HL-60 (cell line): ENCODE measurements around the gene FLNC.

Source experiments
- DNase-seq, 2 experiments: peaks; one replicate each; pipeline ENCODE4 v3.0.0-alpha.2; 2010 to 2020; ENCODE audit warnings: low read depth in 1 of 2, low spot score in 1 of 2
- H3K27ac ChIP-seq: fragments of 250-450 bp; sonication (Bioruptor Pico); replicated peaks from 2 replicates; pipeline ENCODE4 v1.5.1; 2020; ENCODE audit warnings: mild to moderate bottlenecking, moderate library complexity
- H3K27me3 ChIP-seq: fragments of 250-450 bp; sonication (Bioruptor Pico); 2 replicates; pipeline ENCODE4 v1.5.1; 2021; ENCODE audit warnings: mild to moderate bottlenecking, moderate library complexity; ENCODE audit not compliant: insufficient read depth, poor library complexity, severe bottlenecking
- H3K4me3 ChIP-seq: replicated peaks from 2 replicates; pipeline ENCODE4 v1.5.1; 2011; ENCODE audit warnings: mild to moderate bottlenecking, control low read depth, low read length; ENCODE audit not compliant: insufficient read depth
- CTCF ChIP-seq: IDR thresholded peaks from one replicate; pipeline ENCODE4 v1.5.1; 2011; ENCODE audit warnings: low read length, control low read depth, inconsistent platforms; ENCODE audit not compliant: insufficient read depth
- GABPA ChIP-seq: IDR thresholded peaks from 2 replicates; pipeline ENCODE4 v1.6.1; 2012; ENCODE audit warnings: low read depth
- POLR2AphosphoS5 ChIP-seq: IDR thresholded peaks from 2 replicates; pipeline ENCODE4 v1.6.1; 2012; ENCODE audit warnings: low read depth
- REST ChIP-seq: IDR thresholded peaks from 2 replicates; pipeline ENCODE4 v1.6.1; 2012; ENCODE audit warnings: low read depth; ENCODE audit not compliant: insufficient replicate concordance
- SPI1 ChIP-seq: IDR thresholded peaks from 2 replicates; pipeline ENCODE4 v1.6.1; 2012; ENCODE audit warnings: low read depth, mild to moderate bottlenecking, borderline replicate concordance

Gene FLNC

GRCh38 chr7:128891110-128891941 is 61.1 kb downstream of the FLNC start:
- DNase-seq: no peak
- TF ChIP-seq SPI1 (no peak), CTCF (no peak), GABPA (no peak), REST (no peak), POLR2AphosphoS5 (no peak)
- Histone ChIP-seq H3K4me3 (peak overlapping the region; percentile 14; the same call in 1 of the 2 replicates), H3K27me3 (peaks cover 17% of the 10 kb centered on the region), H3K27ac (no peak overlapping the region)

- Histone ChIP-seq H3K27ac (no peak overlapping the region), H3K27me3 (peaks cover 17% of the 10 kb centered on the region), H3K4me3 (no peak overlapping the region)
- DNase-seq: no peak
- TF ChIP-seq REST: no peak
- no peak for TF ChIP-seq CTCF
- TF ChIP-seq SPI1: no peak
- no peak for TF ChIP-seq POLR2AphosphoS5
- TF ChIP-seq GABPA: no peak
These were observed 61.7 kb downstream of the FLNC start for GRCh38 chr7:128891942-128892269.

- no peak for TF ChIP-seq CTCF
- TF ChIP-seq SPI1: no peak
- no peak for TF ChIP-seq GABPA
- no peak for TF ChIP-seq REST
- TF ChIP-seq POLR2AphosphoS5: no peak
- H3K27me3 ChIP-seq: peaks cover 17% of the 10 kb centered on the region
These were observed 62.5 kb downstream of the FLNC start for GRCh38 chr7:128892521-128893250.

More at GRCh38 chr7:128892521-128893250, 62.5 kb downstream of the FLNC start:
- H3K27ac ChIP-seq: no peak overlapping the region
- DNase-seq: no peak
- no peak overlapping the region for H3K4me3 ChIP-seq
